Endothelial cell of umbilical vein (primary cell): Measurements from ENCODE around the gene PRDM1.

ENCODE experiments used
- CTCF ChIP-seq, 2 donors: IDR thresholded peaks; 1 replicate in 1 of 2; 2 replicates in 1 of 2; pipeline ENCODE4 v1.5.1; 2011; ENCODE audit warnings: low read length in 2 of 2, mild to moderate bottlenecking in 2 of 2, moderate library complexity in 2 of 2, control low read depth in 1 of 2, inconsistent platforms in 1 of 2, low read depth in 1 of 2; ENCODE audit not compliant: insufficient read depth in 1 of 2; ENCODE audit errors: extremely low read depth in 1 of 2
- EZH2 ChIP-seq: IDR thresholded peaks from 2 replicates; pipeline ENCODE4 v1.6.1; 2012; ENCODE audit warnings: borderline replicate concordance, low read depth, mild to moderate bottlenecking, moderate library complexity, low read length, inconsistent platforms; ENCODE audit not compliant: severe bottlenecking
- FOS ChIP-seq: IDR thresholded peaks from 2 replicates; pipeline ENCODE4 v1.6.1; 2011; ENCODE audit warnings: mild to moderate bottlenecking, low read length, moderate library complexity, borderline replicate concordance; ENCODE audit not compliant: insufficient read depth
- GATA2 ChIP-seq: IDR thresholded peaks from 2 replicates; pipeline ENCODE4 v1.7.0; 2011; ENCODE audit warnings: low read depth, mild to moderate bottlenecking, moderate library complexity, mixed read lengths, low read length; ENCODE audit not compliant: insufficient read length, insufficient read depth
- JUN ChIP-seq: IDR thresholded peaks from 2 replicates; pipeline ENCODE4 v1.6.1; 2011; ENCODE audit warnings: borderline replicate concordance, low read depth; ENCODE audit not compliant: insufficient read length, insufficient read depth
- MYC ChIP-seq: IDR thresholded peaks from one replicate; pipeline ENCODE4 v1.6.1; 2011; ENCODE audit warnings: mild to moderate bottlenecking, low read depth, low read length
- POLR2A ChIP-seq: IDR thresholded peaks from 2 replicates; pipeline ENCODE4 v1.6.1; 2012; ENCODE audit warnings: low read depth, mild to moderate bottlenecking, control low read depth, low read length
- POLR2AphosphoS5 ChIP-seq: IDR thresholded peaks from 2 replicates; pipeline ENCODE4 v1.6.1; 2012; ENCODE audit warnings: low read depth, mild to moderate bottlenecking, control low read depth, low read length, moderate library complexity; ENCODE audit not compliant: insufficient read depth
- TF ChIP-seq, protein P1 (sequence below): IDR thresholded peaks from 2 replicates; pipeline ENCODE4 v1.6.1; 2011; ENCODE audit not compliant: insufficient read depth, insufficient read length

- TF ChIP-seq CTCF (IDR thresholded peaks at IDR 0.05; ENCODE audit: extremely low read depth in 1 of 2, insufficient read depth in 1 of 2, low read depth in 1 of 2, low read length in 2 of 2), result no peak
- TF ChIP-seq, protein P1, sequence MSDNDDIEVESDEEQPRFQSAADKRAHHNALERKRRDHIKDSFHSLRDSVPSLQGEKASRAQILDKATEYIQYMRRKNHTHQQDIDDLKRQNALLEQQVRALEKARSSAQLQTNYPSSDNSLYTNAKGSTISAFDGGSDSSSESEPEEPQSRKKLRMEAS, result no peak
- TF ChIP-seq FOS, result no peak
- no peak for TF ChIP-seq POLR2A
- TF ChIP-seq POLR2AphosphoS5, result no peak
- TF ChIP-seq EZH2, result no peak
- TF ChIP-seq MYC, result no peak
- TF ChIP-seq JUN, result no peak
- no peak for TF ChIP-seq GATA2
These were observed 70.7 kb downstream of the PRDM1 start for GRCh38 chr6:106156863-106157262.
